HS-5 (cell line): Measurements from ENCODE around the gene ABCC3.
"Not testable (repeated sequence)": the region's sequence is repeated elsewhere in the genome, so short reads cannot be mapped to it uniquely, and the experiment has no call there.

ENCODE experiments used
- DNase-seq: peaks from one replicate; pipeline ENCODE4 v3.0.0-alpha.2; 2012; ENCODE audit warnings: low read depth

Gene ABCC3

DNA sequence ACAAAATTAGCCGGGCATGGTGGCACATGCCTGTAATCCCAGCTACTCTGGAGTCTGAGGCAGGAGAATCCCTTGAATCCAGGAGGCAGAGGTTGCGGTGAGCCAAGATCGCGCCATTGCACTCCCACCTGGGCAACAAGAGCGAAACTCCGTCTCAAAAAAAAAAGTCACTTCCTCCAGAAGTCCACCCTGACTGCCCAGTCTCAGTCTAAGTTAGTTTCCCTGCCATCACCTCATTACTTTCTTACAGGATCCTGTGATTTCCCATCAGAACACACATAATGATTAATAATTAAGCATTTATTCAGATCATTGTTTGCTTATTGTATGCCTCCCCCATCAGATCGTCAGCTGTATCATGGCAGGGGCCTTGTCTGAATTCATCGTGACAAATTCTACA lies 31.6 kb downstream of the ABCC3 start:
- DNase-seq: no peak

DNA sequence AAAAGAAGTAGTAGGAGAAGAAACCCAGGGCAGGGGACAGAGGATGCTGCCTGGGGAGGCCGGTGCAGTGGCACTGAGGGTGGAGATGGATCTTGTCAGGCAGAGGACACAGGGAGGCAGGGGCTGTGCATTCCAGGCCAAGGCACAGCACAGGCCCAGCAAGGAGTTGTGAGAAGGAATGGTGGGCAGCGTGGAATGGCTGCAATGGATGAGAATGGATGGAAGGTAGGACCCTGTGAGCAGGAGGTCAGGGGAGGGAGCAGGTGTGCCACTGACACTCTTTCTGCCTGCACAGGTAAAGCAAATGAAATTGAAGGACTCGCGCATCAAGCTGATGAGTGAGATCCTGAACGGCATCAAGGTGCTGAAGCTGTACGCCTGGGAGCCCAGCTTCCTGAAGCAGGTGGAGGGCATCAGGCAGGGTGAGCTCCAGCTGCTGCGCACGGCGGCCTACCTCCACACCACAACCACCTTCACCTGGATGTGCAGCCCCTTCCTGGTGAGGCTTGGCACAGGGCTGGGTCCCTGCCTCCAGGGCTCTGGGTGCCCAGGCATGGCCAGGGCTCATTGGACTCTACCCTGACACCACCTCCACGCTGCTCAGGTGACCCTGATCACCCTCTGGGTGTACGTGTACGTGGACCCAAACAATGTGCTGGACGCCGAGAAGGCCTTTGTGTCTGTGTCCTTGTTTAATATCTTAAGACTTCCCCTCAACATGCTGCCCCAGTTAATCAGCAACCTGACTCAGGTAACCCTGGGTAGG lies 32.8 kb downstream of the ABCC3 start:
- DNase-seq: no peak

DNA sequence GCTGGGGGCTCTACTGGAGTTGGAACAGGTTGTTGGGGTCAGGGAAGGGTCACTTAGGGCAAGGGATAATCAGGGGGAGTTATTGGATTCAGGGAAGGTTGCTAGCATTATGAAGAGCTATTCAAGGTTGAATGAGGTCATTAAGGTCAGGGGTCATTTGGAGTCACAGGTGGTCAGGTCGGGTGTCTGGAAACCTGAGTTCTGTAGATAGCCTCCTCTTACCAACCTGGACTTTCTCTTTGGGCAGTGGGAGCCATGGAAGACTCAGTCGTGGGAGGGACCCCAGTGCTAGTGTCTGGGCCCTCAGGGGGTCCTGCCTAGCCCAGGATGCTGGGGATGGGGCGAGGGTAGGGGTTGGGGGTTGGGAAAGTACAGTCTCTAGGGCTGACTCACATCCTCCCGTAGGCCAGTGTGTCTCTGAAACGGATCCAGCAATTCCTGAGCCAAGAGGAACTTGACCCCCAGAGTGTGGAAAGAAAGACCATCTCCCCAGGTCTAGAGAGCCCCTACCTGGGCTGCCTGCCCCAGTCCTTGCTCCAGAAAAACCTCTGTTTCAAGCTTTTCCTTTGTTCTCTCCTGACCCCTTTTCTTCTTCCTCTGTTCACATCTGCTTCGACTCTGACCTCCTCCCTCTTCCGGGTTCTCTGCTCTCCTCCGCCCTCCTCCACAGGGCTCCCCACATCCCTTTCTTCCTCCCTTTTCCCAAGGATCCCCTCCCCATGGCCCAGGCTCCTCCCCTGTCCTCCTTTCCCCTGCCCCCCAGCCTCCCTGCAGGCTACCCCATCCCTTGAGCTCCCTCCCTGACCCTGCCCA lies 33.5 kb downstream of the ABCC3 start:
- DNase-seq: no peak

DNA sequence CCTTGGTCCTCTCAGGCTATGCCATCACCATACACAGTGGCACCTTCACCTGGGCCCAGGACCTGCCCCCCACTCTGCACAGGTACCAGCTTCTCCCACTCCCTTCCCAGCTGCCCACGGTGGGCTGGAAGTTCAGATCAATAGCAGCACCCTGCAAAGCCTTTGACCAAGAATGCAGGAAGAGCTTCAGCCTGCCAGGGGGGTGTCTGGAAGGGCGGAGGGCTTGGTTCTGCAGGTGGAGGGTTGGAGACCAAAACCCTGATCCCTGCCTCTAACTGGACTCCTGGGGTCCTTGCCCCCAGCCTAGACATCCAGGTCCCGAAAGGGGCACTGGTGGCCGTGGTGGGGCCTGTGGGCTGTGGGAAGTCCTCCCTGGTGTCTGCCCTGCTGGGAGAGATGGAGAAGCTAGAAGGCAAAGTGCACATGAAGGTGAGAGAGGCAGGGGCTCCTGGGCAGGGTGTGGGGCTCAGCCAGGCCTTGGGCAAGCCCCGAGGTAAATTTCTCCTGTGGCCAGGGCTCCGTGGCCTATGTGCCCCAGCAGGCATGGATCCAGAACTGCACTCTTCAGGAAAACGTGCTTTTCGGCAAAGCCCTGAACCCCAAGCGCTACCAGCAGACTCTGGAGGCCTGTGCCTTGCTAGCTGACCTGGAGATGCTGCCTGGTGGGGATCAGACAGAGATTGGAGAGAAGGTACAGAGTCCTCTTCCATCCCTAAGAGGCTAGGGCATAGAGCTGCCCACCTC lies 34.3 kb downstream of the ABCC3 start:
- DNase-seq: no peak

DNA sequence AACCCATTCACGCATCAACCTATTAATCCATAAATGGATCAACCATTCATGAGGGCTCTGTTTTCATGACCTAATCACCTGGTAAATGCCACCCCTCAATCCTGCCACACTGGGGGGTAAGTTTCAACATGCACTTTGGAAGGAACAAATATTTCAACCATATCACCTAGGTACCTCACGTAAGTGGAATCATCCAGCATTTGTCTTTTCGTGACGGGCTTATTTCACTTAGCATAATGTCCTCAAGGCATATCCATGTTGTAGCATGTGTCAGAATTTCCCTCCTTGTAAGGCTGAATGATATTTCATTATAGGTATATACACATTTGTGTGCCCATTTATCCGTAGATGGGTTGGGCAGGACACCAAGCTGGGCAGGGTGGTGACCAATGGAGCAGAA lies 37.4 kb downstream of the ABCC3 start:
- no peak for DNase-seq

- no peak for DNase-seq
These were observed 38.3 kb downstream of the ABCC3 start for GRCh38 chr17:50672831-50673551.

DNA sequence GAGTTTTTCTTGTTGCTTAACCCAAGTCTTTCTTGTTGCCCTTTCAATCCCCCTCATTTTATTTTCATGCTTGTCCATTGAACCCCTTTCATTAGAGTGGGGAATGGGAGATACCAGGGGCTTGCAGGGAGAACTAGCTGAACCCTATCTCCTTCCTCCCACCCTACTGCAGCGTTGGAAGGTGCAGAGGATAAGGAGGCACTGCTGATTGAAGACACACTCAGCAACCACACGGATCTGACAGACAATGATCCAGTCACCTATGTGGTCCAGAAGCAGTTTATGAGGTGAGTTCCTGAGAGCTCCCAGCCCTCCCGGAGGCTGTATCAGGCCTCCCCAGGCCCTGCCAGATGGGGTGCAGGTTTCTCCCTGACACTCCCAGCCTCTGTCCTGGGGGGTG lies 40.5 kb downstream of the ABCC3 start:
- DNase-seq: no peak

DNA sequence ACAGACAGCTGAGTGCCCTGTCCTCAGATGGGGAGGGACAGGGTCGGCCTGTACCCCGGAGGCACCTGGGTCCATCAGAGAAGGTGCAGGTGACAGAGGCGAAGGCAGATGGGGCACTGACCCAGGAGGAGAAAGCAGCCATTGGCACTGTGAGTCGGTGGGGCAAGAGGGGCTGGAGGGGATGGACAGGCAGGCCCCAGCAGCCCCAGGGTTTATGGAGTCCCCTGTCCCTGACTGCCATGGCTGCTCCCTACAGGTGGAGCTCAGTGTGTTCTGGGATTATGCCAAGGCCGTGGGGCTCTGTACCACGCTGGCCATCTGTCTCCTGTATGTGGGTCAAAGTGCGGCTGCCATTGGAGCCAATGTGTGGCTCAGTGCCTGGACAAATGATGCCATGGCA lies 40.9 kb downstream of the ABCC3 start:
- no peak for DNase-seq

DNA sequence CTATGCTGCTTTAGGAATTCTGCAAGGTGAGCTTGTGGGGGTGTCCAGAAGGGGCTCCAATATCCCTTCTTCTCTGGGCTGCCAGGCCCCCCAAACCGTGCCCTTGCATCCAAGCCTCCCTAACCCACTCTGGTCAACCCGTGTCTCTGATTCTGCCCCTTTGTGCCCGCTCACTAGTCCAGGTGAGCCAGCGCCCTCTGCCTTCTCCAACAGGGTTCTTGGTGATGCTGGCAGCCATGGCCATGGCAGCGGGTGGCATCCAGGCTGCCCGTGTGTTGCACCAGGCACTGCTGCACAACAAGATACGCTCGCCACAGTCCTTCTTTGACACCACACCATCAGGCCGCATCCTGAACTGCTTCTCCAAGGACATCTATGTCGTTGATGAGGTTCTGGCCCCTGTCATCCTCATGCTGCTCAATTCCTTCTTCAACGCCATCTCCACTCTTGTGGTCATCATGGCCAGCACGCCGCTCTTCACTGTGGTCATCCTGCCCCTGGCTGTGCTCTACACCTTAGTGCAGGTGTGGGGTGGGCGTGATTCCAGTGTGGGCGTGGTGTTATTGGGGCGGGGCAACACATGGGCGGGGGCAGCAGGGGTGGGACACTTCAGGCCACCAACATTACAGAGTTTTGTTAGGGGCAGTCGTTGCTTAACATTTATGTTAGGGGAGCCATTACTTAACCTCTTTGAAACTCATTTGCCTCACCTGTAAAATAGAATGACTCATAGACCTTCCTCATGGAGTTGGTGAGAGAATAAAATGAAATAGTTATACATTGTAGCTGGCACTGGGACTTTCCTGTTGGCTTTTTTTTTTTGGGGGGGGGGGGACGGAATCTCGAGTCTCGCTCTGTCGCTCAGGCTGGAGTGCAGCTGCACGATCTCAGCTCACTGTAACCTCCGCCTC lies 41.6 kb downstream of the ABCC3 start:
- DNase-seq: no peak

DNA sequence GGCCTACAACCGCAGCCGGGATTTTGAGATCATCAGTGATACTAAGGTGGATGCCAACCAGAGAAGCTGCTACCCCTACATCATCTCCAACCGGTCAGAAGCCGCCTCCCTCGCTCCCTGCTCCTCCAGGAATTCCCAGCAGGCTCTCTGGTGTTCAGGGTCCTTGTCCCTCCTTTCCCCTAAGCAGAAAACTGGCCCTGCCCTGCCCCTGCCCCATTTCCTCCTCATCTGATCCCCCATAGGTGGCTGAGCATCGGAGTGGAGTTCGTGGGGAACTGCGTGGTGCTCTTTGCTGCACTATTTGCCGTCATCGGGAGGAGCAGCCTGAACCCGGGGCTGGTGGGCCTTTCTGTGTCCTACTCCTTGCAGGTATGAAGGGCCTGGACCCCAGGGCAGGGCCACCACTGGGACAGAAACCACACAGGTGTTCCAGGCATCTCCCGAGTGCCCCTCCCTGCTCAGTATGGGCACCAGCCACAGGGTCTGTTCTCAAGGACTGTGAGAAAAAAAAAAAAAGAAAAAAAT lies 43.2 kb downstream of the ABCC3 start:
- DNase-seq: no peak

GRCh38 chr17:50679008-50679544 lies 44.4 kb downstream of the ABCC3 start:
- no peak for DNase-seq

DNA sequence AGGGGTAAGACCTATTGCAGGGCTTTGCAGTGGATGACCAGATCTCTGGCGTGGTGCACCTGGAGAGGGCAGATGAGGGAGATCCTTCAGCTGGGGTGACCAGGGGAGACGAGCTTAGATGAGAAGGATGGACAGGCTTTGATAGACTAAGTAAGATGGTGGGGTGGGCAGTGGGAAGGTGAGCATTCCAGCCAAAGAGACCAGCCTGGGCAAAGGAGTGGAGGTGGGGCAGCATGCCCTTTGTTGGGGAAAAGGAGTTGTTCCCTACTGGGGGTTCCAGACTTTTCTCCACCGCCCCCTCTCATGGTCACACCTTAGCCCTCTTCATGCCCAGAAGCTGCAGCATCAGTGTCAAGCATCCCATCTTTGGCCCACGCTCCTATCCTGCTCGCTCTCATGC lies 45.4 kb downstream of the ABCC3 start:
- no peak for DNase-seq

- DNase-seq: not testable (repeated sequence)
These were observed 46.0 kb downstream of the ABCC3 start for GRCh38 chr17:50680543-50681262.

DNA sequence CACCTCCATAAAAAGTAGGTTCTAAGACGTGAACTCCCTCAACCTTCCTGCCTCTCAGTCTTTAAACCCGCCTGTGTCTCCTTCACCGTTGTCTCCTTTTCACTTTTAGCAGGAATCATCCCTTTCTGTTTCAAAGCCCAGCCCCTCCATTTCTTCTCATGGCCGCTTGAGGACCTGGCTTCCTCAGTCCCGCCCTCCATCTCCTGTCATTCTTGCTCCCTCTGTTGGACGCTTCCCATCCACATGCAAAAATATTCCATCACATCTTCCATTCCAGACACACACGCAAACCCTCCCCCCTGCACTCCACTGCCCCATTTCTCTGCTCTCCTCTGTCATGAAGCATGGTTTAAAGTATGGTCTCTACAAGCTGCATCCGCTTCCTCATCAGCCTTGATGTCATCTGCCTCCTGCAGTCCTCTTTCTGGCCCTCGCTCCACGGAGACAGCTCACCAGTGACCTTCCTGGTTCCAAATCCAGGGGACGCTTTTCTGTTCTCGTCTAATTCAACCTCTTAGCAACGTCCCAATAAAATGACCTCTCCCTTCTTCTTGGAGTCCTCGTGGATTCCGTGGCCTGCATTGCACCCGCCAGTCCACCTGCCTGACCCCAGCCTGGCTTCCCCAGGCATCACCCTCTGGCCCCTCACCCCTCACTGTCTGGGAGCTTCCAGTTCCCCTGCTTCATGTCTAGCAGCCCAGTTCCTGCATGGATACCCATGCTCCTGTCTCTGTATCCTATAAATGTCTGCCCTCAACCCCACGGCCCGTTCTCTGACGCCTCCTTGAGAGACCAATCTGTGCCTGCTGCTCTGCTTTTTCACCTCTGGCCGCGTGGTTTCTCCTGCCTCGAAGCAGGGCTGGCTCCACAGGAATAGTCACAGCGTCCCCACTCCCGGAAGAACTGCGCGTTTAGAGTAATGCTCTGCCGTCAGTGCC lies 46.9 kb downstream of the ABCC3 start:
- peak; percentile 65 for DNase-seq

GRCh38 chr17:50682441-50682840 lies 47.8 kb downstream of the ABCC3 start:
- DNase-seq: no peak

DNA sequence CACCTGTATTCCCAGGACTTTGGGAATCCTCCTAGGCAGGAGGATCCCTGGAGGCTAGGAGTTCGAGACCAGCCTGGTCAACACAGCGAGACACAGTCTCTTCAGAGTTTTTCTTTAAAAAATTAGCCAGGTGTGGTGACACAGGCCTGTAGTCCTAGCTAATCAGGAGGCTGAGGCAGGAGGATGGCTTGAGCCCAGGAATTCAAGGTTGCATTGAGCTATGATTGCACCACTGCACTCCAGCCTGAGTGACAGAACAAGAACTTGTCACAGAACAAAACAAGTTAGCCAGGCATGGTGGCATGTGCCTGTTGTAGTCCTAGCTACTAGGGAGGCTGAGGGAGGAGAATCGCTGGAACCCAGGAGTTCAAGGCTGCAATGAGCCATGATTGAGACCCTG lies 48.3 kb downstream of the ABCC3 start:
- DNase-seq: no peak

GRCh38 chr17:50683434-50684287 lies 49.0 kb downstream of the ABCC3 start:
- DNase-seq: no peak

- DNase-seq: no peak
These were observed 49.6 kb downstream of the ABCC3 start for GRCh38 chr17:50684288-50684611.
